T-cell (primary cell): ENCODE results near the gene VWA3A. TPM values are rescaled to one million over a fixed set of nuclear protein-coding genes. Genes with fewer than 3 reads are reported as not detected.

Experiments
- ATAC-seq, 4 experiments: fragments of 200-7000 bp in 3 of 4; fragments of 150-1000 bp in 1 of 4; cut with Tn5 transposase; replicated peaks in 1 of 4; 1 replicate in 3 of 4; 2 replicates in 1 of 4; pipeline ENCODE4 v1.10.0; 2021; ENCODE audit warnings: moderate library complexity in 3 of 4, mild to moderate bottlenecking in 2 of 4, moderate number of reproducible peaks in 1 of 4
- CTCF ChIA-PET, 2 donors: fragments of 300-600 bp; sonication (Branson Sonifier 250); formaldehyde crosslinking; loops; one replicate each; lab custom pipeline; 2022; ENCODE audit warnings: antibody characterized with exemption in 2 of 2; lab: Charles Lee
- POLR2A ChIA-PET, 2 donors: fragments of 300-600 bp; sonication (Branson Sonifier 250); formaldehyde crosslinking; loops; one replicate each; lab custom pipeline; 2022; ENCODE audit warnings: antibody characterized with exemption in 2 of 2; lab: Charles Lee
- DNase-seq, 35 experiments: peaks; one replicate each; pipeline versions ENCODE4 v3.0.0 to v3.0.0-alpha.2; 2013 to 2023
- H3K27ac ChIP-seq: one replicate; pipeline ENCODE4 v1.5.1; 2013; ENCODE audit warnings: low read length
- H3K27me3 ChIP-seq, 2 experiments: replicated peaks in 1 of 2; 1 replicate in 1 of 2; 2 replicates in 1 of 2; pipeline versions ENCODE4 v1.6.1 to v1.7.0; 2013; ENCODE audit warnings: low read length in 1 of 2, mixed read lengths in 1 of 2; ENCODE audit not compliant: control insufficient read depth in 2 of 2, insufficient read depth in 2 of 2; ENCODE audit errors: extremely low read depth in 1 of 2
- H3K36me3 ChIP-seq, 2 donors: 1 replicate in 1 of 2; 2 replicates in 1 of 2; pipeline versions ENCODE4 v1.6.1 to v1.7.0; 2013; ENCODE audit warnings: low read length in 1 of 2; ENCODE audit not compliant: control insufficient read depth in 2 of 2, insufficient read depth in 1 of 2; ENCODE audit errors: extremely low read depth in 1 of 2
- H3K4me1 ChIP-seq, 2 experiments: 1 replicate in 1 of 2; 2 replicates in 1 of 2; pipeline versions ENCODE4 v1.6.1 to v1.7.0; 2013; ENCODE audit warnings: low read length in 2 of 2, mixed read lengths in 1 of 2; ENCODE audit not compliant: insufficient read depth in 2 of 2, control insufficient read depth in 1 of 2; ENCODE audit errors: extremely low read depth in 1 of 2
- H3K4me3 ChIP-seq, 2 donors: 1 replicate in 1 of 2; 2 replicates in 1 of 2; pipeline versions ENCODE4 v1.5.1 to v1.7.0; 2013; ENCODE audit warnings: mild to moderate bottlenecking in 2 of 2, low read length in 1 of 2, moderate library complexity in 1 of 2; ENCODE audit not compliant: control insufficient read depth in 1 of 2; ENCODE audit errors: extremely low read depth in 1 of 2
- H3K9me3 ChIP-seq: 2 replicates; pipeline ENCODE4 v1.7.0; 2013
- H3K27ac Mint-ChIP-seq, 2 donors: one replicate each; pipeline ENCODE4 v1.8.0; 2020 to 2021; ENCODE audit warnings: mild to moderate bottlenecking in 2 of 2, mixed read lengths in 2 of 2
- H3K27me3 Mint-ChIP-seq, 2 donors: one replicate each; pipeline ENCODE4 v1.8.0; 2021 to 2022; ENCODE audit warnings: mixed read lengths in 2 of 2
- H3K36me3 Mint-ChIP-seq: one replicate; pipeline ENCODE4 v1.8.0; 2021; ENCODE audit warnings: mixed read lengths
- H3K4me1 Mint-ChIP-seq, 3 donors: one replicate each; pipeline ENCODE4 v1.8.0; 2020 to 2022; ENCODE audit warnings: mixed read lengths in 3 of 3, mild to moderate bottlenecking in 1 of 3
- H3K4me3 Mint-ChIP-seq, 3 donors: one replicate each; pipeline ENCODE4 v1.8.0; 2020 to 2022; ENCODE audit warnings: mild to moderate bottlenecking in 3 of 3, mixed read lengths in 3 of 3, moderate library complexity in 3 of 3
- H3K9me3 Mint-ChIP-seq, 3 donors: one replicate each; pipeline ENCODE4 v1.8.0; 2020 to 2022; ENCODE audit warnings: mixed read lengths in 3 of 3
- WGBS: methylation state at CpG from one replicate; pipeline ENCODE4 v1.1.5; 2013; ENCODE audit warnings: missing lambda C conversion rate; ENCODE audit not compliant: insufficient coverage; 5-methylcytosine and 5-hydroxymethylcytosine counted together
- total RNA-seq, 35 experiments: library from RNA in 6 of 35; stranded (reverse) in 6 of 35; fragments of 120-200 nt in 1 of 35; gene quantifications; one replicate each; pipeline versions ENCODE4 v1.2.1 to v1.2.4 and lab custom pipeline; 2013 to 2026

The VWA3A gene
- total RNA-seq, 5 donors from 2014 or later (not counting 1 experiment from before 2014, with no cell fraction given): 0.10 to 0.50 (median 0.32) TPM

DNA sequence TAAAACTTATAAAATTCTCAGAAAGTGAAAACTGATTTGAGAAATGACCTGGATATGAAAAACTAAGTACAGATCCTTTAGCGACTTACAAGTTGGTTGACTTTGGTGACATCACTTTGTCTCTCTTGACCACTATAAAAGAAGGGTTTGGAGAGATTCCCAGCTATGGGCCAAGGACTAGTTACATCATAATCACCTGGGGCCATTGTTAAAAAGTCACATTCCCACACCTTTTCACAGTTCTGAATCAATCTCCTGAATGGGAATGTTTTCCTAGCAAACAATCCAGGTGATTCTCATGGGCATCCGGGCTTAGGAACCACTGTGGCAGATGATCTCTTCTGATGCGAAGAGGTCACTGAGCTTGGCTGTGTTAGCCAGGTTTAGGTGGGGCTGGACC is 620 bp upstream of the VWA3A start:
- no peaks in the 10 kb centered on the region for H3K9me3 Mint-ChIP-seq
- ChIA-PET POLR2A (no interaction called here), CTCF (no interaction called here)
- no peak for ATAC-seq
- DNase-seq: no peak
- Histone ChIP-seq H3K27ac (no peak overlapping the region), H3K4me1 (no peaks in the 10 kb centered on the region), H3K9me3 (no peaks in the 10 kb centered on the region), H3K4me3 (no peak overlapping the region), H3K36me3 (peaks cover 0 to 1% of the 10 kb centered on the region in 2 donors), H3K27me3 (peaks cover 0 to 7% of the 10 kb centered on the region in 2 experiments)
- WGBS: 100% methylated on average over 2 of the region's 3 CpGs
- peaks cover 7 to 10% of the 10 kb centered on the region in 2 donors for H3K27me3 Mint-ChIP-seq
- H3K36me3 Mint-ChIP-seq: peaks cover 2% of the 10 kb centered on the region
- no peak overlapping the region for H3K27ac Mint-ChIP-seq
- H3K4me1 Mint-ChIP-seq: no peaks in the 10 kb centered on the region
- no peak overlapping the region for H3K4me3 Mint-ChIP-seq

DNA sequence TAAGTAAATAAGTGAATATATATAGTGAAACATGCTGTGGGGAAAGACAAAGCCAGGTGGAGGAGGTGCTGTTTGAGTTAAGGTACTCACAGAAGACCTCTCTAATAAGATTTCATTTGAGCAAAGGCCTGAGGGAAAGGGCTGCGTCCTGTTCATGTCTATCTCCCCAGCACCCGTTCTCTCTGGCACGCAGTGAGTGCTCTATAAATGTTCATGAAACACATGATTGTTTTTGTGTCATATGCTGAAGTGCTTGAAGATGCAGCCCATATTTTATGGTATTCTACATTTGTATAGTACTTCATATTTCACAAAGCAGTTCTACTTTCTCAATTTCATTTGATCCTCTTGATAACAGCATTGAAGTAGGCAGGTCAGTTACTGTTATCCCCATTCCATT is 990 bp downstream of the VWA3A start:
- Histone ChIP-seq H3K27me3 (peaks cover 0 to 12% of the 10 kb centered on the region in 2 experiments), H3K36me3 (no peaks in the 10 kb centered on the region), H3K27ac (no peak overlapping the region), H3K9me3 (no peaks in the 10 kb centered on the region), H3K4me3 (no peak overlapping the region), H3K4me1 (no peaks in the 10 kb centered on the region)
- H3K27me3 Mint-ChIP-seq: peaks cover 15 to 17% of the 10 kb centered on the region in 2 donors
- CTCF ChIA-PET: no interaction called here
- H3K4me1 Mint-ChIP-seq: no peaks in the 10 kb centered on the region
- no peak overlapping the region for H3K27ac Mint-ChIP-seq
- no peak for DNase-seq
- no peak overlapping the region for H3K4me3 Mint-ChIP-seq
- peaks cover 2% of the 10 kb centered on the region for H3K36me3 Mint-ChIP-seq
- POLR2A ChIA-PET: no interaction called here
- WGBS: no CpG with 5 or more reads among the region's 3 CpGs
- ATAC-seq: no peak
- no peaks in the 10 kb centered on the region for H3K9me3 Mint-ChIP-seq

DNA sequence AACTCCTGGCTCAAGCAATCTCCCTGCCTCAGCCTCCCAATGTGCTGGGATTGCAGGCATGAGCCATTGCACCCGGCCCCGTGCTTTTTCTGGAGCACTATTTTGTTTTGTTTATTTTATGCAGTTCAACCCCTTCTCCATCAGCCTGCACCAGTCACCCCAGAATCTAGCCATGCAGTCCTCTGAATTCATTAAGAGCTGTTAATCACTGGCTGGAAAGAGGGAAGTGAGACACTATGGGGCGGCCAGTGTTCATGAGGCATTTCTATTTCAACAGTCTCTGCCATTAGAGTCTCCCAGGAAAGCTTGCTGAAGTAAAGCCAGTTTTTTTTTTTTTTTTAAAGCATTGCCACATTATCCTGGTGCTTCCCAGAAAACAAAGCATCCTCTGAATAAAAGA is 1.7 kb downstream of the VWA3A start:
- peaks cover 0 to 3% of the 10 kb centered on the region in 2 experiments for H3K4me1 ChIP-seq
- CTCF ChIA-PET: no interaction called here
- no peaks in the 10 kb centered on the region for H3K36me3 ChIP-seq
- Mint-ChIP-seq H3K9me3 (no peaks in the 10 kb centered on the region), H3K27me3 (peaks cover 15 to 17% of the 10 kb centered on the region in 2 donors), H3K36me3 (peaks cover 2% of the 10 kb centered on the region), H3K4me1 (peaks cover 0 to 2% (median 2%) of the 10 kb centered on the region in 3 donors), H3K27ac (no peak overlapping the region), H3K4me3 (no peak overlapping the region)
- WGBS: no CpG with 5 or more reads among the region's 3 CpGs
- ATAC-seq: no peak
- no peak overlapping the region for H3K27ac ChIP-seq
- POLR2A ChIA-PET: no interaction called here
- H3K27me3 ChIP-seq: peaks cover 0 to 12% of the 10 kb centered on the region in 2 experiments
- H3K4me3 ChIP-seq: no peak overlapping the region
- DNase-seq: no peak
- H3K9me3 ChIP-seq: no peaks in the 10 kb centered on the region

DNA sequence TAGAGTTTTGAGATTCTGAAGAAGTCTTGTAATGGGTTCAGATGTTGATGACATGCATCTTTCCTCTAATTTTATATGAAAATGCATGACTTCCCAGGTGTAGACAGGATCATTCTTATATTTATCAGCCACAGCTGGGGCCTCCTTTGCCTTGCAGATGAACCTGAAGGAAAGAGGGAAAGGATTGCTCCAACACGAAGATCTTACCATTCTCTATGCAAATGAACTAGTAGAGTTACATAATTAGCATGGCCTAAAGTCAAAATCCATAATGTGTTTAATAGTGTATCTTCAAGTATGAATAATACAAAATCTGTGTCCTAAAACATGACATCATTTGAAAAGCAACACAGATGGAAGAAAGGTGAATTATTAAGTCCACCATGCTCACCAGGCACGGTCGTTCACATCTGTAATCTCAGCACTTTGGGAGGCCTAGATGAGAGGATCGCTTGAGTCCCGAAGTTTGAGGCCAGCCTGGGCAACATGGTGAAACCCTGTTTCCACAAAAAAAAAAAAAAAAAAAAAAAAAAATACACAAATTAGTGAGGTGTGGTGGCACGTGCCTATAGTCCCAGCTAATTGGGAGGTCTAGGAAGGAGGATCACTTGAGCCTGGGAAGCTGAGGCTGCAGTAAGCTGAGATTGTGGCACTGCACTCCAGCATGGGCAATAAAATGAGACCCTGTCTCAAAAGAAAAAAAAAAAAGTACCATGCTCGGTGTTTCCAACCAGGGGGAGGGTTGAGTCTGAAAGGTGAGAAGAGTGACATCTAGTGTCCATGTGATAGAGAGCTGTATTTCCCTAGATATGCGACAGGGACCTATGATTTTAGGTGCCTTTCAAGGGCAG is 6.3 kb downstream of the VWA3A start:
- no peaks in the 10 kb centered on the region for H3K36me3 ChIP-seq
- Mint-ChIP-seq H3K27me3 (peaks cover 15% of the 10 kb centered on the region in 2 donors), H3K4me1 (peaks cover 0 to 3% (median 2%) of the 10 kb centered on the region in 3 donors), H3K9me3 (no peaks in the 10 kb centered on the region), H3K36me3 (no peaks in the 10 kb centered on the region), H3K27ac (no peak overlapping the region), H3K4me3 (no peak overlapping the region)
- H3K27ac ChIP-seq: no peak overlapping the region
- peaks cover 0 to 14% of the 10 kb centered on the region in 2 experiments for H3K27me3 ChIP-seq
- CTCF ChIA-PET: interaction anchor here (0.5 to 1.5 kb wide), 15 partner anchors 8 to 291 kb away, joined by 3 to 10 read pairs (median 4); no protein-coding TSS in a partner anchor
- 49% methylated on average over 4 of the region's 8 CpGs for WGBS
- POLR2A ChIA-PET: interaction anchor here in 1 of 2 donors (1.5 kb wide), 1 partner anchor 37 kb away, joined by 3 read pairs; no protein-coding TSS in a partner anchor
- H3K9me3 ChIP-seq: no peaks in the 10 kb centered on the region
- no peak overlapping the region for H3K4me3 ChIP-seq
- ATAC-seq (peak in 3 of 4 experiments; percentile 63 to 75 (median 71)), DNase-seq (peak in 2 of 35 experiments; percentile 20 to 60)
- peaks cover 0 to 3% of the 10 kb centered on the region in 2 experiments for H3K4me1 ChIP-seq

DNA sequence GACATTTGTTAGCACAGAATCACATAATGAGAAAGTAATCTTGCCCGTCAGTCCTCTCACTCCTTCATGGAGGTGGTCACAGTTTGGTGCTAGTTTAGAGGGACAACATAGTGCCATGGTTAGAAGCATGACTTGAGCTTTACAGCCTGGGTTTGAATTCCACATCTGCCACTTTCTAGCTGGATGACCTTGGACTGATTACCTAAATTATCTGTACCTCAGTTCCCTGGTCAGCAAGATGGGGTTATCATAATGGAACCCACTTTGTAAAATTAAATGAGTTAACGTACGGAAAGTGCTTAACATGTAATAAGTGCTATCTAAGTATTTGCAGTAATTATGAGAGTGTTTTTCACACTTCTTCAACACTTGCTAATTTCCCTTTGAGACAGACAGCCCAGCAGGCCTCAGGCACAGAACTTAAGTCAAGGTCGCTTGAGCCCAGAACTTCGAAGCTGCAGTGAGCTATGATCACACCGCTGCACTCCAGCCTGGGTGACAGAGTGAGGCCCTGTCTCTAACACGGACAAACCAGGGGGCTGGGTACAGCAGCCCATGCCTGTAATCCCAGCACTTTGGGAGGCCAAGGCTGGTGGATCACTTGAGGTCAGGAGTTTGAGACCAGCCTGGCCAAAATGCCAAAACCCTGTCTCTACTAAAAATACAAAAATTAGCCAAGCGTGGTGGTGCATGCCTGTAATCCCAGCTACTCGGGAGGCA is 7.1 kb downstream of the VWA3A start:
- no peaks in the 10 kb centered on the region for H3K36me3 ChIP-seq
- no peaks in the 10 kb centered on the region for H3K36me3 Mint-ChIP-seq
- ChIA-PET POLR2A (interaction anchor here in 1 of 2 donors (1.5 kb wide), 1 partner anchor 37 kb away, joined by 3 read pairs; no protein-coding TSS in a partner anchor), CTCF (interaction anchor here (0.5 to 1.5 kb wide), 15 partner anchors 9 to 197 kb away, joined by 3 to 10 read pairs (median 4); no protein-coding TSS in a partner anchor)
- peaks cover 0 to 3% (median 2%) of the 10 kb centered on the region in 3 donors for H3K4me1 Mint-ChIP-seq
- no peaks in the 10 kb centered on the region for H3K9me3 ChIP-seq
- 68% methylated on average over 7 of the region's 9 CpGs for WGBS
- peaks cover 15% of the 10 kb centered on the region in 2 donors for H3K27me3 Mint-ChIP-seq
- H3K27ac Mint-ChIP-seq: no peak overlapping the region
- no peak overlapping the region for H3K4me3 Mint-ChIP-seq
- ATAC-seq (no peak), DNase-seq (no peak)
- H3K9me3 Mint-ChIP-seq: no peaks in the 10 kb centered on the region
- H3K4me3 ChIP-seq: no peak overlapping the region
- peaks cover 0 to 11% of the 10 kb centered on the region in 2 experiments for H3K27me3 ChIP-seq
- no peak overlapping the region for H3K27ac ChIP-seq
- H3K4me1 ChIP-seq: peaks cover 0 to 3% of the 10 kb centered on the region in 2 experiments

DNA sequence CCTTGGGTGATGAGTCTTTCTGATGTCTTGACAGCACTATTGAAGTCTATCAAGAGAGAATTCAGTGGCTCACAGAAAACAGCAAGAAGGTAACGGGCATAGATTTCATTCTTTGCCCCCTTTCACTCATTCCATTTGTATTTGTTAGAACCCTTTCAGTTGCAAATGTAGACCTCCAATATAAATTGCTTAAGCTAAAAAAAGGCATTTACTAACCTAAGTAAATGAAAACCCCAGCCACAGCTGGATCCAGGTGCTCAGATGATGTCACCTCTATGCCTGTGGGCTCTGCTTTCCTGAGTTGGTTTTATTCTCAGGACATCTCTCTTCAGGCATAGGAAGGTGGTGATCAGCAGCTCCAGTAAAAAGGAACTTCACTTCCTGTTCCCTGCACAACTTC is 11.1 kb downstream of the VWA3A start:
- H3K27ac Mint-ChIP-seq: no peak overlapping the region
- H3K27me3 ChIP-seq: peaks cover 0 to 3% of the 10 kb centered on the region in 2 experiments
- no peak for DNase-seq
- H3K36me3 Mint-ChIP-seq: no peaks in the 10 kb centered on the region
- no peak overlapping the region for H3K27ac ChIP-seq
- ChIA-PET CTCF (no interaction called here), POLR2A (no interaction called here)
- H3K4me3 Mint-ChIP-seq: no peak overlapping the region
- 100% methylated on average over 1 of the region's 1 CpG for WGBS
- no peaks in the 10 kb centered on the region for H3K9me3 ChIP-seq
- ATAC-seq: no peak
- H3K4me3 ChIP-seq: no peak overlapping the region
- no peaks in the 10 kb centered on the region for H3K36me3 ChIP-seq
- peaks cover 0 to 3% of the 10 kb centered on the region in 2 donors for H3K27me3 Mint-ChIP-seq
- H3K4me1 Mint-ChIP-seq: peaks cover 0 to 3% (median 2%) of the 10 kb centered on the region in 3 donors
- H3K9me3 Mint-ChIP-seq: no peaks in the 10 kb centered on the region
- H3K4me1 ChIP-seq: peaks cover 0 to 3% of the 10 kb centered on the region in 2 experiments
